ENCODE results near the gene GPANK1. TPM values are rescaled to one million over a fixed set of nuclear protein-coding genes. Genes with fewer than 3 reads are reported as not detected.

Gene GPANK1
- total and polyA plus RNA-seq, 2 of the 13 experiments (the other 11 are each of a cell fraction or from before 2014, with no cell fraction given): 15.4 to 22.8 TPM

- TF ChIP-seq, protein P1, sequence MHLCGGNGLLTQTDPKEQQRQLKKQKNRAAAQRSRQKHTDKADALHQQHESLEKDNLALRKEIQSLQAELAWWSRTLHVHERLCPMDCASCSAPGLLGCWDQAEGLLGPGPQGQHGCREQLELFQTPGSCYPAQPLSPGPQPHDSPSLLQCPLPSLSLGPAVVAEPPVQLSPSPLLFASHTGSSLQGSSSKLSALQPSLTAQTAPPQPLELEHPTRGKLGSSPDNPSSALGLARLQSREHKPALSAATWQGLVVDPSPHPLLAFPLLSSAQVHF (CRISPR knock-in tag; IDR thresholded peaks at IDR 0.05): 0 out of 2 replicates have a peak, but pooled peaks have one; percentile 53
- TF ChIP-seq STAT6 (CRISPR knock-in tag; IDR thresholded peaks at IDR 0.05; ENCODE audit: borderline replicate concordance): no peak
- peak; percentile 54; the same call in 1 of the 2 replicates for TF ChIP-seq SSRP1 (CRISPR knock-in tag; IDR thresholded peaks at IDR 0.05)
- peak; percentile 15; the same call in 1 of the 2 replicates for TF ChIP-seq TBX2 (CRISPR knock-in tag; IDR thresholded peaks at IDR 0.05; ENCODE audit: borderline replicate concordance)
- TF ChIP-seq SNRNP70 (IDR thresholded peaks at IDR 0.05; ENCODE audit: low read depth, low read length): no peak
- no peak for TF ChIP-seq ZNF7 (CRISPR knock-in tag; IDR thresholded peaks at IDR 0.05)
- peak; percentile 60; the same call in 1 of the 2 replicates for TF ChIP-seq ZNF556 (CRISPR knock-in tag; IDR thresholded peaks at IDR 0.05; ENCODE audit: borderline replicate concordance)
- no peak for TF ChIP-seq SATB2 (CRISPR knock-in tag; IDR thresholded peaks at IDR 0.05)
- peak; percentile 57; the same call in 1 of the 2 replicates for TF ChIP-seq ZNF34 (CRISPR knock-in tag; IDR thresholded peaks at IDR 0.05; ENCODE audit: borderline replicate concordance)
- TF ChIP-seq MBD4 (IDR thresholded peaks at IDR 0.05; ENCODE audit: borderline replicate concordance, low read length): no peak
- TF ChIP-seq MXD1 (CRISPR knock-in tag; IDR thresholded peaks at IDR 0.05): no peak
- TF ChIP-seq ZBTB38 (CRISPR knock-in tag; IDR thresholded peaks at IDR 0.05): no peak
- TF ChIP-seq ZNF503 (CRISPR knock-in tag; IDR thresholded peaks at IDR 0.05): no peak
- TF ChIP-seq NR0B2 (CRISPR knock-in tag; IDR thresholded peaks at IDR 0.05): peak; percentile 14; the same call in 1 of the 2 replicates
- no peak for TF ChIP-seq FOXA1 (IDR thresholded peaks at IDR 0.05)
- no peak for TF ChIP-seq FOXA1 (CRISPR knock-in tag; IDR thresholded peaks at IDR 0.05)
- TF ChIP-seq GPN1 (CRISPR knock-in tag; IDR thresholded peaks at IDR 0.05; ENCODE audit: borderline replicate concordance): no peak
- TF ChIP-seq FOXK2 (IDR thresholded peaks at IDR 0.05): no peak
- 0 out of 2 replicates have a peak, but pooled peaks have one; percentile 14 for TF ChIP-seq ZNF552 (CRISPR knock-in tag; IDR thresholded peaks at IDR 0.05; ENCODE audit: borderline replicate concordance)
- TF ChIP-seq ADNP (CRISPR knock-in tag; IDR thresholded peaks at IDR 0.05): no peak
- no peak for TF ChIP-seq HMG20B (CRISPR knock-in tag; conservative IDR thresholded peaks at IDR 0.05)
- 0 out of 2 replicates have a peak, but pooled peaks have one; percentile 11 for TF ChIP-seq TSC22D2 (CRISPR knock-in tag; IDR thresholded peaks at IDR 0.05; ENCODE audit: borderline replicate concordance)
- TF ChIP-seq ZNF703 (CRISPR knock-in tag; IDR thresholded peaks at IDR 0.05; ENCODE audit: borderline replicate concordance): no peak
- 0 out of 2 replicates have a peak, but pooled peaks have one; percentile 28 for TF ChIP-seq ARNTL (CRISPR knock-in tag; IDR thresholded peaks at IDR 0.05)
- TF ChIP-seq ELF3 (CRISPR knock-in tag; IDR thresholded peaks at IDR 0.05): no peak
Measured at GRCh38 chr6:31659649-31660380, 5.0 kb downstream of the GPANK1 start (continued).

All from HepG2 (cell line).